Stimulated activated CD8-positive, alpha-beta memory T cell treated with anti-CD3 and anti-CD28 coated beads, Interleukin-4, amount 100 ng/mL, for 24 hours (primary cell): ENCODE results near the gene MKRN2.
"Not testable (repeated sequence)": the region's sequence is repeated elsewhere in the genome, so short reads cannot be mapped to it uniquely, and the experiment has no call there.

Experiments used
- DNase-seq: peaks from one replicate; pipeline ENCODE4 v3.0.0-alpha.2; 2020; ENCODE audit warnings: low read depth

The MKRN2 gene, protein sequence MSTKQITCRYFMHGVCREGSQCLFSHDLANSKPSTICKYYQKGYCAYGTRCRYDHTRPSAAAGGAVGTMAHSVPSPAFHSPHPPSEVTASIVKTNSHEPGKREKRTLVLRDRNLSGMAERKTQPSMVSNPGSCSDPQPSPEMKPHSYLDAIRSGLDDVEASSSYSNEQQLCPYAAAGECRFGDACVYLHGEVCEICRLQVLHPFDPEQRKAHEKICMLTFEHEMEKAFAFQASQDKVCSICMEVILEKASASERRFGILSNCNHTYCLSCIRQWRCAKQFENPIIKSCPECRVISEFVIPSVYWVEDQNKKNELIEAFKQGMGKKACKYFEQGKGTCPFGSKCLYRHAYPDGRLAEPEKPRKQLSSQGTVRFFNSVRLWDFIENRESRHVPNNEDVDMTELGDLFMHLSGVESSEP

DNA sequence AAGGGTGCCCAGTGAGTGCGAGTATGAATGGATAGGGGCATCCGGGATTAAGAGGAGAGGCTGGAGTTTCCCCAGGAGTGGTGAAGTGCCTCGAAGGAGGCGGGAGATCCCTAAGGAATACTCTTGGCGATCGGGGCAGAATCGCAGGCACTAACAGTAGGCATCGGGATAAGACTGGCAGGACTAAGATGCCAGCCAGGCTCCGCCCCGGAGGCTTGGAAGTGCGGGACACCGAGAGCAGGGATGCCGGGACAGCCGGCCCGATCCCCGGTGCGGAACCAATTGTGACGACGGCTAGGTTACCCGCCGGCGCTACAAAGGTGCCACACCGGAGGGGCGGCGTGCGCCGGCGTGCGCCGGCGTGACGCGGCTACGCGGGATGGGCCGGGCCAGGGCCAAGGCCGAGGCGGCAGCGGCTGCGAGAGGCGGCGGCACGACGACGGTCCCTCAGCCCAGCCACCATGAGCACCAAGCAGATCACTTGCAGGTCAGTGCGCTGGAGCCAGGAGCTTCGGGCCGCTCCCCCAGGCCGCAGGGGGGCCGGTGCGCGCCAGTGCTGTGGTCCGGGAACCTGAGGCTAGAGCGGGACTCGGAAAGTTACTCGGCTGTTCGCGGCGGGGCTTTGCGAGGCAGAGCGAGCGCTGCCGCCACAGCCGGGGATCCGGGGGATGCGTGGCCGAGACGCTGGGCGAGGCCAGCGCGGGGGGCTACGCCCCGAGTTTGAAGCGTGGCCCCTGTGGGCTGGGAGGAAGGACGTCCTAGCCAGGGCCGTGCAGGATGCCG is at the start of gene MKRN2:
Gene MKRN2, plus strand, starts transcription at position 398 of the 783 bp plus-strand sequence. Its CDS starts 64 bp downstream, at position 462.
- peak; percentile 79 for DNase-seq

DNA sequence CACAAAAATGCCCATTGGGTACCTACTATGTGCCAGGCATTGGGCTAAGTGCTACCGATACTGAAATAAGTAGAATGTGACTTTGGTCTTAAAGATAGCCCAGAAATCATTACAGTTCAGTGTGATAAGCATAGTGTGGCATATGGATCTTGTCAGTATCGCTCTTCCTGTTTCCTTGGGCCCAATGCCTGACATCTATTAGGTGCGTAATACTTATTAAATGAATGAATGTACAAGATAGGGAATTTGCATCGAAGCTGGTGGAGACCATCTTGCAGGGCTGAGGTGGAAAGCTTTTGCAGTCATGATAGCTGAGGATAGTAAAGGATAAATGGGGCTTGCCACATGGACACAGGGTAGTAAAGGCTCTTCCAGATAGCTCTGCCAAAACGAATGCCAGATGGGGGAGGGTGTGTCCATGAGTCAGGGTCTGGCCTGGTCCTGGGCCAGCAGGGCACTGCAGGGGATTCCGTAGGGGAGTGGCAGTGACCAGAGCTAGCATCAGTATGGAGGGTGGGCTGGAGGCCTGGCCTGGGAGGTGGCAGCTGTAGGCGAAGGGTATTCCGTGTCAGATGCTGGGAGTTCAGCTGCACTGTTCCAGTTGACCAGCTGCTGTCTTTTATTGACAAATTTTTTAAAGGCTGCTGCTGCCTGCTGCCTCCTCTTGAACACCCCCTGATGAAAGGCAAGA is 49.2 kb upstream of the MKRN2 start:
- DNase-seq, result no peak

DNA sequence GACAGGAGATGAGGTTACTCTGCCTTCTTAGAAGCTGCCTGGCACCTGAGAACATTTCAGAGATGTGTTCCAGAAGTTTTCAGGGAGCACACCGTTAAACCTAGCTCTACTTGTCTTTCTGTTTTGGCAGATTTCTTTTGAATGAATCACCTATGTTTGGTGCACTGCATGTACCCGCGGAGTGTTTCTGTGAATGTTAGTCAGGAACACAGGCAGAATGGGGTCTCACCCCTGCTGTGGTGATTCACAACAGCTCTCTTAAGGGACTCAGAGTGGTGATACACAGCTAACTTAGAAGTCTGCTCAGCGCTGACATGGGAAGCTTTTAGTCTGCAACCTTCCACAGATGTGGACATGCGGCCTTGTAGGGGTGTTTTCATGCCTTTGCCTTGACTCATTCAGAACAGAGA is 48.6 kb upstream of the MKRN2 start:
- no peak for DNase-seq

DNA sequence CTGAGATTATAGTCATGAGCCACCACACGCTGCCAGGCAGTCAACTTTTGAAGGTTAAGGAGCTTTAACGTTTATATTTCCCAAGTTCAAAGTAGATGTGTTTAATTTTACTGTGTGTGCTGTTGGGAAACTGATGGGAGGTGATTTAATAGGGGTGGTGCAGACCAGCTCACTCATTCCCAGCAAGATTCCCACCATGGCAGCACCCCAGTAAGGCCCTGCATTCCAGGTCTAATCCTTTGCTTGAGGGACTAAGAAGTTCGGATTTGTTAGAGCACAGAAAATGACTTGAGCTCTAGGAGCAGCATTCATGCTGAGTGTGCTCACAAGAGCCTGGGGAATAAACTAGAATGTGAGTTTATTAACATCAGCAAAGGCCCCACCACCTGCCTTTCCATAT is 47.4 kb upstream of the MKRN2 start:
- DNase-seq, result no peak

DNA sequence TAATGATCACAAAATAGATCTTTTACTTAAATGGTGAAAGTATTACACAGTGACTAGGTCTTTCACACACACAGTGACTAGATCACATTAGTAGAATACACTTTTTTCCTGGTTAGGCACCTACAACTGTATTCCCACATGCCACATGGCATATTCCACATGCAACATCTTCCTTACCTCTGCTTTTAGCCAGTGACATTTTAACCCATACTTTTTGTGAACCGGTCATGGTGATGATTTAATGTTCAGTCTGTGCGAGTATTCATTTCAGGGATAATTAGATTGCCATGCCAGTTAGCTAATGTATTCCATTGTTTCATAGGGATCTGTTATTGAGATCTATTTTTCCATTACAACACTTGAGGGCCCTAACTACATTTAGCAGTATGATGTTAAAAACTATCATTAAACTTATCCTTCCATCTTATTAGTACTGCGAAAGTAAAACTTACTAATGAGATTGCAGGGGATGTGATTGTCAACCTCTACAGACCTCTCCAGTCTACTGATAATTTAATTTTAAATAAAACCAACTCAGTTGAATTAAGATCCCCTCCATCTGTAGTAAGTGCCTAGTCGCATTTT is 44.3 kb upstream of the MKRN2 start:
- no peak for DNase-seq

DNA sequence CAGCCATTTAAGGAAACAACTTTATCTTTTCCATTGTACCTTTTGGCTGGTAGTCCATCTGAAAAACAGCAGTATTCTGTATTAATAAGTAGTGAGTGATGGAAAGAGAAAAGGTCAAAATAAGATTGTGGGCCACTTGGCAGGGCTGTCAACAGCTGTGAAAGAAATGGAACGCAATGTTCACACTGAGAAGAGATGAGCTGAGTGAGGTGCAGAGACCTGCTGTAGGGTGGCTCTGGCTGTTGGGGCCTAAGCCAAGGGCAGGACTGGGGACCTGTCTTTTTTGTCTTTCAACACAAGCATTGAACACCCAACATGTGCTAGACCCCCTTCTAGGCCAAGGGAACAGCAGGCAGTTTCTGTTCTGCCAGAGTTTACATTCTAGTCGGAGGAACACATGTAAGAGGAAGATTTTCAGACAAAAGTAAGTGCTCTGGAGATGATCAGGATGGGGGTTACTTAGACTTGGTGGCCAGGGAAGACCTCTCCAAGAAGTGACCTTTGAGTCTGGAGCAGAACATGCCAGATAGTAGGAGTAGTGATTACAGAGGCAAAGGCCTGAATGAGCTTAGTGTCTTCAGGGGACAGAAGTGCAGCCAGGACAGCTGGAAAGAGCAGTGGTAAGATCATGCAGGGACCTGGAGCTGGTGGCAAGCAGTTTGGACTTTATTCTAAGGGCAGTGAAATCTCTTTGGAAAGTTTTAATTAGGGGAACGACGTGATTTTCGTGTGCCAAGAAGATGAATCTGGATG is 43.0 kb upstream of the MKRN2 start:
- DNase-seq, result no peak

DNA sequence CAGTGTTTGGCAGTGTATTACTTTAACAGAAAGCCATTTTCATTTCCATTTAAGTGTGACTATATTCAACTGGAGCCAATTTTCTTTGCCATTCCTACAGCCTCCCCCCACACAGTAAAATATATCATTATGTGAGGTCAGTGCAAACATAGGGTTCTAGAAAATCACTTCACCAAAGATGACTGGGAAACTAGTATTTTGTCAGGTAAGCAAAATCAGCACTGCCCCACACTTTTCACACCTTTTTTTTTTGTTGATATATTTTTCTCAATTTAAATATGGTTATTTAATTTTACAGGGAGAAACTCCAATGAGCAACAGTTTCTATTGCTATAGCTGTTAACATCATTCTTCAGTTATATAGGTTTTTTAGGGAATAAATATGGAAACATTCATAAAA is 41.3 kb upstream of the MKRN2 start:
- no peak for DNase-seq

DNA sequence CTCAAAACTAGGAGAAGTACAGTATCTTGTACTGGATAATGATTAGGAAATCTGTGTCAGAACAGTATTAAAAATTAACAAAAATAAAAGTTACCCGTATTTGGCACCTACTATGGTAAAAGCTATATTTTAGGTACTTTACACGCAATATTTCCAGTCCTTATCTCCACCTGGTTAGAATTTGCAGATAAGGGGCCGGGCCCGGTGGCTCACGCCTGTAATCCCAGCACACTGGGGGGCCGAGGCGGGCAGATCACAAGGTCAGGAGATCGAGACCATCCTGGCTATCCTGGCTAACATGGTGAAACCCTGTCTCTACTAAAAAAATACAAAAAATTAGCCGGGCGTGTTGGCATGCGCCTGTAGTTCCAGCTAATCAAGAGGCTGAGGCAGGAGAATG is 40.0 kb upstream of the MKRN2 start:
- no peak for DNase-seq

DNA sequence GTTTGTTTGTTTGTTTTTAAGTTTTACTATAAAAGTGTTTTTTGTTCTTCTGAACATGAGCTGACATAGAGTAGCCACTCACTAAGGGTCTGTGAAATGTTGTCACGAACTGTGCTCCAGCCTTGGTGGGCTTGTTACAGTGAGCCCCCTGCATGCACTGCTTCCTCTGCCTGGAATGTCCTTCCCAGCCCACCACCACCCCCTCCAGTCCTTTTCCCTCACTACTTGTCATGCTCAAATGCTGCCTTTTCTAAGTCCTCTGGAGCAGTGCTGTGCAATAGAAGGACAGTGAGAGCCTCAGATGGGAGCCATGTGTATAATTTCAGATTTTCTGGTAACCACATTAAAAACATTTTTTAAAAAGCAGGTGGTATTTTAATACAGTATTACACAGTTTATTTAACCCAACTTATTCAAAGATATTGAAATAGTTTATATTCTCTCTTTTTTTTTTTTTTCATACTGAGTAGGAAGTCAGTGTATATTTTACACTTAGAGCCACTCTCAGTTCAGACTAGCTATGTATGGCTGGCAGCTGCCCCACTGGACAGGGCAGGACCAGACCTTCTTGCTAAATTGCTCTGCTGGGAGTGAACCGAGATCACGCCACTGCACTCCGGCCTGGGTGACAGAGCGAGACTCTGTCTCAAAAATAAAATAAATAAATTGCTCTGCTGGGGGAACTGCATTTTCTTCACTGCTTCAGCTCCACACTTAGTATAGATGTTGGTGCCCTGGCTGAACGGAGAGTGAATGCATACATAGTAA is 38.4 kb upstream of the MKRN2 start:
- DNase-seq, result no peak

DNA sequence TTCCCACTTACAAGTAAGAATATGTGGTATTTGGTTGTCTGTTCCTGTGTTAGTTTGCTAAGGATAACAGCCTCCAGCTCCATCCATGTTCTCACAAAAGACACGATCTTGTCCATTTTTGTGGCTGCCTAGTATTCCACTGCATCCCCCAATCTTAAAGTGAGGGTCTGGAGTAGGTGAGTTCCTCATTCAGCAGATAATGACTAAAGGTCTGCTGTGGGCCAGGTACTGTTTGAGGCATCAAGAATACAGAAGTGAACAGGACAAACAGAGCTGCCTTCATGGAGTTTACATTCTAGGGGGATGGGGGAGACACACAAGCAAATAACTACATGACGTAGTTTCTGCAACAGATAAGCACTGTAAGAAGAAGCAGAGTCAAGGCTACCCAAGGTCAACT is 35.9 kb upstream of the MKRN2 start:
- no peak for DNase-seq

DNA sequence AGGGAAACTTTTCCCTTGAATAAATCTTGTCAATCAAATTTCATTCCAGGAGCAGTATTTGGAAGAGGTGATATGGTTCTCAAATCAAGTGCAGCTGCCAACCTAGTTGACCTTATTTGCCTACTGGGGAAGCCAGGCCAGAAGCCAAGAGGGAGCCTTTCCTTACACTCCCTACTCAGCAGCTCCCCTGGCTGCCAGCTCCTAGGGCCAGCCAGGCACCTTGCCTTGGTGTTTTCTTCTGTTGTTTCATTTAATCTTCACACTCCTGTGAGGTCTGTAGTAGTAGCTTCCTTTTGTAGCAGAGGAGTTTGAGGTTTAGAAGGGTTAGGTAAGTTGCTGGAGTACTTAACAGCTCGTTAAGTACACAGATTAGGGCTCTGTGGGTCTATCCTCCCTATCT is 34.2 kb upstream of the MKRN2 start:
- DNase-seq, result no peak

DNA sequence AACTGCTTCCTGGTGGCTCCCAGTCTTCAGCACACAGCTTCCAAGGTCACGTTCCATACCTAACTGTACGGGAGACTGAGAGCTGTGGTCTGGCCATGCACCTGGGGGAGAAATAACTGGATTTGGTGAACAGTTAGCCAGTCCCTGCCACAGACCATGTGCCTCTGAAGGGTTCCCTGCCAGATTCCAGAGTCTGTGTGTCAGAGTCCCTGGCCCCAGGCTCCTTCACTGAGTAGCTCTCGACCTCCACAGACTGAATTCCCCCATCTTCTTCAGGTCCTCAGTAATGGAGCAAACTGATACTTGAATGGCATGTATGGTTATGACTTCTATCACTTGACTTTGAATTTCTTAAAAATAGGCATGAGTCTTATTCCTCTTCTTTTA is 29.1 kb upstream of the MKRN2 start:
- DNase-seq, result no peak

DNA sequence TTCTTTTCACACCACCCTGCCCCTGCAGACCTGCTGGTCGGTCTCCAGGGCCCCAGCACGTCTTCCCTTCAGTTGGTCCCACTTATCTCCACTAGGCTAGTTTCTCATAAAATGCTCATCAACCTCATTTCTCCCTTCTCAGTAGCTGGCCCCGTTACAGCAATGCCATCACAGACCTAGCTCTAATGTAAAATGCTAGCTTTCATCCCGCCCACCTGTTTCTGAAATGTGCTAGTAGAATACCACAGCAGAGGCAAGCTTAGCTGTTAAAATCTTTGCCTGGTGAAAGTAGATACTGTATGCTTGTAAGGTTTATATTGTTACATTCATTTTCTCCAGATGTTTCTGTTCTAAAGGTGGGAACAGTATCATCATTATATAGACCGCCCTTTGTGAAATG is 24.7 kb upstream of the MKRN2 start:
- DNase-seq, result no peak

DNA sequence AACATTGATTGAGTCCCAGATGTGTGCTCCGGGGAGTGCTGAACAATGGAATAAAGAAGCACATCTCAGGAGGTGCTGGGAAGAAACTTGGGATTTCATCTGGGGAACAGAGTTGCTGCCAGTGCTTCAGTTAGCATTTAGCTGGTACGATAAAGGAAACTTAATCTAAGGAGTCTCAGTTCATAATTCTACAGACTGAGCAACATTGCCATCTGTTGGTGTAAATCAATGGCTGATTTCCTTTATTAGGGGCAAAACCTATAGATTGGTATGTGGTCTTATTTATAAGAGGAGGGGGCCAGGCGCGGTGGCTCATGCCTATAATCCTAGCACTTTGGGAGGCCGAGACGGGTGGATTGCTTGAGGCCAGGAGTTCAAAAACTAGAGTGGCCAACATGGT is 20.5 kb upstream of the MKRN2 start:
- no peak for DNase-seq

DNA sequence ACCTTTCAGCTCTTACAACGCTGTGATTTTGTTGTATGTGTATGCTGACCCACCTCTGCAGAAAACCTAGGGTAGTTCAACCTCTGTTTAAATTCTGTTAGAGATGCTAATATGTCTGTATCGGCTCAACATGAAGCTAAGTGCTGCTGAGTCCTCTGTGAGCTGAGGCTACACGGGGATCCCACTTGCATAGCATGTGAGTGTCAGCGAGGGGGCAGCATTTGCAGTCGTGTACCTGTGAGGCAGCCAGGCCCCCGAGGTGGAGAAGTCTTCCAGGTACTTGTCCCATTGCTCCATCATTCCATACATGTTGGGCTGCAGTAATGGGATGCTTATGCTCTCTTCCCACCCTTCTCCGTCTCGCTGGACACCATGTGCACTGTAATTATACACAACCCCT is 15.3 kb upstream of the MKRN2 start:
- DNase-seq, result no peak

DNA sequence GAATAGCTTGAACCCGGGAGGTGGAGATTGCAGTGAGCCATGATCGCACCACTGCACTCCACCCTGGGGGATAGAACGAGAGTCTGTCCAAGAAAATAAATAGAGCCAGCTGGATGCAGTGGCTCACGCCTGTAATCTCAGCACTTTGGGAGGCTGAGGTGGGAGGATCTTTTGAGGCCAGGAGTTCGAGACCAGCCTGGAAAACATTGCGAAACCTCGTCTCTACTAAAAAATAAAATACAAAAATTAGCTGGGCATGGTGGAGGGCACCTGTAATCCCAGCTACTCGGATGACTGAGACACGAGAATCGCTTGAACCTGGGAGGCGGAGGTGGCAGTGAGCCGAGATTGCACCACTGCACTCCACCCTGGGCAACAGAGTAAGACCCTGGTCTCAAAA is 13.4 kb upstream of the MKRN2 start:
- DNase-seq, result not testable (repeated sequence)

DNA sequence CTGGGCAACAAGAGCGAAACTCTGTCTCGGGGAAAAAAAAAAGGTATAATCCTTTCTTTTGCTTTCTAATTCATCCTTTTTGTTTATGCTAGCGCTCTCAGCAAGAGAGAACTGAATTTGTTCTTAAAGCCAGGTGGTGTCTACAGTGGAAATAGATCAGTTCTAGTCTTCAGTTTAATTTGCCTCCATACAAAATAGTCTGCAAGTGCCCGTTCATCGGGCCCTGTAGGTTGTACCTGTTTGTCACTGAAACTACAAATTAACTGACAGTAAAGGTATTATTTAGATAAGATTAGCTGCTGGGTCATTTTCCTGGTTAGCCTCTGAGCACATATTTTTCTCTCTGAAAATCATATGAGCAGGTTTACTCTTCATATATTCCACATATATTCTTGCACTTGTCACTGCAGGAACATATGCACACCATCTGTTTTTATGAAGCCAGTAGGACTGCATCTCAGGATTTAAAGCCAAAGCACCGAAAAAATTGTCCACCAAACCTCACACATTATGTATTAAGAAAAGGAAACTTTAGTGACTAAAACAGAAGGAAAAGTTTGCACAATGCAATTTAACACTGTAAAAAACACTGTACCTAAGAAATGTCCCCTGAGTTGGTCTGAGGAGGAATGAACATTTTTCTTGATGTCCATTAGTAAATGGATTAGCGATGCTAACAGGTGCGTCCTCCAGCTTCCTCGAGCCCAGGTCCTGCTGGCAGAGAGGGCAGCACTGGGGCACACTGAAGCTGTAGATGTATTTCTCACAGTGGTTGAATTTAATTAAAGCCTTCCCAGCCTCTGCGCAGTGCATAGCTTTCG is 12.0 kb upstream of the MKRN2 start:
- DNase-seq, result no peak

DNA sequence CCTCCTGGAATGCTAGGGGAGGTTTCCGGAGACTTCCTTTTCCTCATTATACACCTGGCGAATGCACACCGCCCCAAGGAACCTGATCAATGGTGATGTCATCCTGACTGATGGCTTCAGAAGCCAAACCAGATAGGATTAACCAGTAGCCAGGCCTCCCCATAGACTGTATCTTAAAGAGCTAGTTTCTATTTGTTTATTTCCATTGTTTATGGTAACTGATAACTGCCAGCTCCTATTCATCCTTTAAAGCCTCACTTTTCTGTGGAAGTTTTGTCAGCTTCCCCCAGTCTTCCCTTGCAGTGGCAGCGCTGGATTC is 11.5 kb upstream of the MKRN2 start, which contains the start of gene MKRN2OS:
Gene MKRN2OS, minus strand, starts transcription at position 27 of the 319 bp plus-strand sequence. CDS start 35 bp downstream, outside the sequence.
- DNase-seq, result no peak

DNA sequence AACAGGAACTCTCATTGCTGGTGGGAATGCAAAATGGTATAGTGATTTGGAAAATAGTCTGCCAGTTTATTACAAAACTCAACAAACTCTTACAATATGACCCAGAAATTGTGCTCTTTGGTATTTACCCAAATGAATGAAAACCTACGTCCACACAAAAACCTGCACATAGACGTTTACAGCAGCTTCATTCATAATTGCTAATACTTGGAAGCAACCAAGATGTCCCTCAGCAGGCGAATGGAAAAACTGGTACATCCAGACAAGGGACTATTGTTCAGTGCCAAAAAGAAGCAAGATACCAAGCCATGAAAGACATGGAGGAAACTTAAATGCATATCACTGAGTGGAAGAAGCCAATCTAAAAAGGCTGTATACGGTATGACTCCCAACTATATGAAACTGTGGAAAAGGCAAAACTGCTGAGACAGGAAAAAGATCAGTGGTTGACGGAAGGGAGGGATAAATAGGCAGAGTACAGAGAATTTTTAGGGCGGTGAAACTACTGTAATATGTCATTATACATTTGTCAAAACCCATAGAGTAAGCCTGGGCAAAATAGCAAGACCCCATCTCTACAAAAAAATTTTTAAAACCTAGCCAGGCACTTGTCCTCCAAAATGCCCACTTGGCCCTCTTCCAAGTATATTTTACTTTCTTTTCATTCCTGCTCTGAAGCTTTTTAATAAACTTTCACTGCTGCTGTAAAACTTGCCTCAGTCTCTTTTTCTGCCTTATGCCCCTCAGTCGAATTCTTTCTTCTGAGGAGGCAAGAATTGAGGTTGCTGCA is 6.7 kb upstream of the MKRN2 start:
- no peak for DNase-seq
